ENCODE data around the gene TCEAL1. TPM values are rescaled to one million over a fixed set of nuclear protein-coding genes. Genes with fewer than 3 reads are reported as not detected.
A peak's percentile ranks its signal among the peaks of the same experiment; 100 is the strongest.
"Not testable (repeated sequence)": the region's sequence is repeated elsewhere in the genome, so short reads cannot be mapped to it uniquely, and the experiment has no call there.

TCEAL1 gene
- total RNA-seq, 2 donors from 2014 or later = 14.8 to 28.0 TPM

DNA sequence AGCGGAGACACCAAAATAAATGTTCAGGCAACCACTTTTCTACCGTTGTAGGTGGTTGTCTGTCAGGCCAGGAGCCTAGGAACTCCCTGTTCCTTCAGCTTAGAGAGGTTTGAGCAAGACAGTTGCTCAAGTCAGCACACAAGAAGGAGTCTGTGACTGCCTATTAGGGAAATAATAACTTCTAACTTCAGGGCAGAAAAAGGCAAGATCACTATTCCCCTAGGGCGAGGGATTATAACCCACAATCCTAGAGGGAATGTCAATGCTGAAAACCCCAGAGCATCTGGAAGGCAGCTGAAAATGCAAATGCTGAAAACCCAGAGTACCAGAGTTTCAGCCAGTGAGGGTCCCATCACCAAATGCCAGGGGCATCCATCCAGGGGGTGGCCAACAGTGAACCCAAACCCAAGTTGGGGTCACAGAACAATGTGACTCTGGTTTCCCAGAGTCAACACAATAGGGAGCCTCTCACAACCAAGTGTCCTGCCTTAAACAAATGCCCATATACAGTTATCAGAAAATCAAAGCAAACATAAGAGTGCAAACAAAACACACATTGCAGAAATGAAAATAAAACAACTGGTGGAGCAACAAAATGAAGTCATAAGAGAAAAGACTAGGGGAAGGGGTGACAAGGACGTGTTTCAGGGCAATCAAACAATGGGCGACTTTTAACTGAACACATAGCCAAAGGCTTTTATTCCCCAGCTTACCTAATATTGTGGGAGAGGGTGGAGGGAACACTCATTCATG is 30.1 kb downstream of the TCEAL1 start:
- no peaks in the 10 kb centered on the region for H3K4me1 ChIP-seq
- H3K36me3 ChIP-seq (replicated peaks in 1 of 2; ENCODE audit: insufficient read depth in 1 of 2, low read depth in 2 of 2) = no peaks in the 10 kb centered on the region
- ATAC-seq (no peak), DNase-seq (no peak)
- no peak overlapping the region for H3K4me3 ChIP-seq
- TF ChIP-seq, protein P1, sequence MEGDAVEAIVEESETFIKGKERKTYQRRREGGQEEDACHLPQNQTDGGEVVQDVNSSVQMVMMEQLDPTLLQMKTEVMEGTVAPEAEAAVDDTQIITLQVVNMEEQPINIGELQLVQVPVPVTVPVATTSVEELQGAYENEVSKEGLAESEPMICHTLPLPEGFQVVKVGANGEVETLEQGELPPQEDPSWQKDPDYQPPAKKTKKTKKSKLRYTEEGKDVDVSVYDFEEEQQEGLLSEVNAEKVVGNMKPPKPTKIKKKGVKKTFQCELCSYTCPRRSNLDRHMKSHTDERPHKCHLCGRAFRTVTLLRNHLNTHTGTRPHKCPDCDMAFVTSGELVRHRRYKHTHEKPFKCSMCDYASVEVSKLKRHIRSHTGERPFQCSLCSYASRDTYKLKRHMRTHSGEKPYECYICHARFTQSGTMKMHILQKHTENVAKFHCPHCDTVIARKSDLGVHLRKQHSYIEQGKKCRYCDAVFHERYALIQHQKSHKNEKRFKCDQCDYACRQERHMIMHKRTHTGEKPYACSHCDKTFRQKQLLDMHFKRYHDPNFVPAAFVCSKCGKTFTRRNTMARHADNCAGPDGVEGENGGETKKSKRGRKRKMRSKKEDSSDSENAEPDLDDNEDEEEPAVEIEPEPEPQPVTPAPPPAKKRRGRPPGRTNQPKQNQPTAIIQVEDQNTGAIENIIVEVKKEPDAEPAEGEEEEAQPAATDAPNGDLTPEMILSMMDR (IDR thresholded peaks at IDR 0.05) = no peak
- no peak for TF ChIP-seq POLR2A (IDR thresholded peaks at IDR 0.05)
- WGBS, 2 donors = 65 to 71% methylated on average over 4 of the region's 5 CpGs
- no peaks in the 10 kb centered on the region for H3K9me3 ChIP-seq
- H3K27me3 ChIP-seq = no peaks in the 10 kb centered on the region
- H3K27ac ChIP-seq = no peak overlapping the region
- intact Hi-C loops (cut with DNase I) = no loop called here

DNA sequence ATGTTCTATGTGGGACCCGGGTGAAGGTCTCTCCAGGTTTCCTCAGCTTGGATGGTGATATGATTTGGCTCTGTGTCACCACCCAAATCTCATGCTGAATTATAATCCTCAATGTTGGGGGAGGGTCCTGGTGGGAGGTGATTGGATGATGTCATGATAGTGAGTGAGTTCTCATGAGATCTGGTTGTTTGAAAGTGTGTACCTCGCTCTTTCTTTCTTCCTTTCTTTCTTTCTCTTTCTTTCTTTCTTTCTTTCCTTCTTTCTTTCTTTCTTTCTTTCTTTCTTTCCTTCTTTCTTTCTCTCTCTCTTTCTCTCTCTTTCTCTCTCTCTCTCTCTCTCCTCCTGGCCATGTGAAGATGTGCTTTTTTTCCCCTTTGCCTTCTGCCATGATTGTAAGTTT is 30.7 kb downstream of the TCEAL1 start:
- WGBS, 2 donors = 70 to 92% methylated on average over 2 of the region's 2 CpGs
- DNase-seq; H3K9me3 ChIP-seq; H3K4me3 ChIP-seq; H3K27ac ChIP-seq; H3K27me3 ChIP-seq; intact Hi-C loops (cut with DNase I); H3K4me1 ChIP-seq; ATAC-seq; H3K36me3 ChIP-seq (replicated peaks in 1 of 2; ENCODE audit: insufficient read depth in 1 of 2, low read depth in 2 of 2): not testable (repeated sequence)

DNA sequence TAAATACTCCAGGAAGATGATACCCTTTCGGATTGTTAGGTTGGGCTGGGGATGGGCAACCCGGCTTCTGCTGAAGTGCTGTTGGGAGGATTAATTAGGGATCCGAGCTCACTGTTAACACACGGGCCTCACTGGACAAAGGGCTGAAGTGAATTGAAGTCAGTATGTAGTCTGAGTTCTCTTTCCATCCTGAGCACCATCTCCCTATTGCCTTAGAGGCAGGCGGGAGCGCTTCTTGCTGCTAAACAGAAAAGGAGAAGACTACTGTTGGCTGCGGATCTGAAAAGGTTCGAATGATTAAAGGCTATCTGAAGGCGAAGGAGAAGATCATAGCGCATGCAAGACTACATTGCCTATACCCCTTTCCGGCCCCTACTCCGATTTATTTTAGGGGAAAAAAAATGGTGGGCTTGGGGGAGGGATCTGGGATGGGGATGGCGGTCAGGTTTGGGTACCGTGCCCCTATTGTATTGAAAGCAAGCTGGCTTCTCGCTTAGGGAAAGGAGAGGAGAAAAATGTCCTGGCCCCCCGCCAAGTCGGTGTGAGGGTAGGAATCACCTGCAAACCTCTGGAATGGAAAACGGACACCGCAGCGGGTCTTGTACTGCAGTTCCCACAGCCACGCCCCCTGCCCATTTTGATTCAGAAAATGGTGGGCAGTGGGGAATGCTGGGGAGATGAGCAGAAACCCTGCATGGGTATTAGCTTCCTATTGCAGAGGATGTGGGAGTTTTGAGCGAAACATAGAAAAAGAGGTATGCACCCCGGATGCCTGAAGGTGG is 35.4 kb downstream of the TCEAL1 start:
- no peak overlapping the region for H3K27ac ChIP-seq
- H3K4me3 ChIP-seq = no peak overlapping the region
- TF ChIP-seq POLR2A (IDR thresholded peaks at IDR 0.05) = no peak
- TF ChIP-seq, protein P1 (IDR thresholded peaks at IDR 0.05) = no peak
- DNase-seq (peak in 2 of 4 donors; percentile 35 to 44), ATAC-seq (no peak)
- H3K36me3 ChIP-seq (replicated peaks in 1 of 2; ENCODE audit: insufficient read depth in 1 of 2, low read depth in 2 of 2) = no peaks in the 10 kb centered on the region
- WGBS, 2 donors = 27% methylated on average over 18 to 23 of the region's 23 CpGs
- intact Hi-C loops (cut with DNase I) = no loop called here
- no peaks in the 10 kb centered on the region for H3K9me3 ChIP-seq
- no peaks in the 10 kb centered on the region for H3K27me3 ChIP-seq
- no peaks in the 10 kb centered on the region for H3K4me1 ChIP-seq

DNA sequence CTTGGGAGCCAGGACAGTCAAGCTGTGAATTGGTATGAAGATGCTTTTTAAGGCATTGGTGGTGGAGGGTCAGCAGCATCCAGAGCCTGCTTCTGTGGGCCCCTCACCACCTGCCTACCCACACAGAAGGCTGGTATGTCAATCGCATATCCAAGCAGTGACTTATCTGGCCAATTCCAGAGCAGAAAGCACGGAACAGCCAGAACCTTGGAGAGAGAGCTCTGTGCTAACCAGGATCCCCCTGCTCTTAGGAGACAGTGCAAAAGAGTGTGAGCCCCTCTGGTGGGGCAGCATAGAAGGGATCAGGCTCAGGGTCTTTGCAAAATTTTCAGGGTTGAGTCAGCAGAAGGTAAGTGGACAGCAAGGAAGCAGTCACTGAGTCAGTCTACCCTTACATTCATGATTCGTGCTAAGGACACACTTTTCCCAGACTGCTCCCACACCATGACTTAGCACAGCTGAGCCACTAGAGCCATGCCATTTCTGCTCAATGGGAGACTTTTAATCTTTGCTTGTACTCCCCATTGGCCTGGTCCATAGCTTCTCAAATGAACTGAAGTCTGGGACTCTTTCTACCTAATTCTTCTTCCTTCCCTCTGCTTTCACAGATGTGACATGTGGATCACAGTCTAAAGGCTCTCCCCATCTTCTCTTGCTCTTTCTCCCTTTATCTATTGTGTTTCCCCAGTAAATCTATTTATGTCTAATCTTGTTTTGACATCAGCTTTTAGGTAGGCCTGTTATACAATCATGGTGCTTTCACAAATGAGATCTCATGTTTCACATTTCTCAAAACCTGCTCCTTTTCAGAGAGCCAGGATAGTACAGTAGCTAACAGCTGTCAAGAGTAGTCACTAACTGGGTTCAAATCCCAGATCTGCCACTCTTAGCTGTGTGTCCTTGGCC is 37.7 kb downstream of the TCEAL1 start:
- Histone ChIP-seq H3K9me3 (no peaks in the 10 kb centered on the region), H3K36me3 (replicated peaks in 1 of 2; ENCODE audit: insufficient read depth in 1 of 2, low read depth in 2 of 2) (no peaks in the 10 kb centered on the region), H3K27me3 (no peaks in the 10 kb centered on the region), H3K4me3 (no peak overlapping the region), H3K27ac (no peak overlapping the region), H3K4me1 (no peaks in the 10 kb centered on the region)
- TF ChIP-seq, protein P1 (IDR thresholded peaks at IDR 0.05) = no peak
- no peak for TF ChIP-seq POLR2A (IDR thresholded peaks at IDR 0.05)
- 80 to 95% methylated on average over 1 to 3 of the region's 3 CpGs for WGBS, 2 donors
- intact Hi-C loops (cut with DNase I) = no loop called here
- ATAC-seq (no peak), DNase-seq (no peak)

DNA sequence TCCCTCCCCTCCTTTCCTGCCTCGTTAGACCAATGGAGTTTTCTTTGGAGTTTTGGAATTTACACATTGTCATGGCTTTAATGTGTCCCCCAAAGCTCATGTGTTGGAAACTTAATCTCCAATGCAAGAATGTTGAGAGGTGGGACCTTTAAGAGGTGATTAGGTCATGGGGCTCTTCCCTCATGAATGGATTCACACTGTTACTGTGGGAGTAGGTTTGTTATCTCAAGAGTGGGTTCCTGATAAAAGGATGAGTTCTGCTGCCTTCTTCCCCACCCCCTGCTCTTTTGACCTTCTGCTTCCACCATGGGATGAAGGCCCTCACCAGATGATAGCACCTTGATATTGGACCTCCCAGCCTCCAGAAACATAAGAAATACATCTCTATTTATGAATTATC is 41.0 kb downstream of the TCEAL1 start:
- Histone ChIP-seq H3K4me1 (no peaks in the 10 kb centered on the region), H3K9me3 (no peaks in the 10 kb centered on the region), H3K4me3 (no peak overlapping the region), H3K27ac (no peak overlapping the region), H3K36me3 (replicated peaks in 1 of 2; ENCODE audit: insufficient read depth in 1 of 2, low read depth in 2 of 2) (no peaks in the 10 kb centered on the region), H3K27me3 (no peaks in the 10 kb centered on the region)
- ATAC-seq = no peak
- TF ChIP-seq POLR2A (IDR thresholded peaks at IDR 0.05) = no peak
- TF ChIP-seq, protein P1 (IDR thresholded peaks at IDR 0.05) = no peak
- 56 to 85% methylated on average over 1 of the region's 1 CpG for WGBS, 2 donors
- no peak for DNase-seq
- intact Hi-C loops (cut with DNase I) = no loop called here

Data from body of pancreas (tissue), 4 donors.